Neural cell (in vitro differentiated cells): ENCODE measurements around the gene HTR3A.

Source experiments
- CTCF ChIP-seq: fragments of 450-650 bp; IDR thresholded peaks from 2 replicates; pipeline ENCODE4 v1.5.1; 2014; ENCODE audit warnings: antibody characterized with exemption, mild to moderate bottlenecking, moderate library complexity; ENCODE audit not compliant: poor library complexity, severe bottlenecking
- EZH2 ChIP-seq: fragments of 200-600, 300-800 bp; shearing (Covaris generic), sonication (generic); IDR thresholded peaks from 2 replicates; pipeline ENCODE4 v1.6.1; 2014; ENCODE audit warnings: antibody characterized with exemption, low read length, borderline replicate concordance, mild to moderate bottlenecking; ENCODE audit not compliant: insufficient read depth, poor library complexity, severe bottlenecking
- TF ChIP-seq, protein P1 (sequence below): IDR thresholded peaks from 2 replicates; pipeline ENCODE4 v1.6.1; 2012; ENCODE audit warnings: borderline replicate concordance

- TF ChIP-seq CTCF = no peak
- no peak for TF ChIP-seq EZH2
- TF ChIP-seq, protein P1, sequence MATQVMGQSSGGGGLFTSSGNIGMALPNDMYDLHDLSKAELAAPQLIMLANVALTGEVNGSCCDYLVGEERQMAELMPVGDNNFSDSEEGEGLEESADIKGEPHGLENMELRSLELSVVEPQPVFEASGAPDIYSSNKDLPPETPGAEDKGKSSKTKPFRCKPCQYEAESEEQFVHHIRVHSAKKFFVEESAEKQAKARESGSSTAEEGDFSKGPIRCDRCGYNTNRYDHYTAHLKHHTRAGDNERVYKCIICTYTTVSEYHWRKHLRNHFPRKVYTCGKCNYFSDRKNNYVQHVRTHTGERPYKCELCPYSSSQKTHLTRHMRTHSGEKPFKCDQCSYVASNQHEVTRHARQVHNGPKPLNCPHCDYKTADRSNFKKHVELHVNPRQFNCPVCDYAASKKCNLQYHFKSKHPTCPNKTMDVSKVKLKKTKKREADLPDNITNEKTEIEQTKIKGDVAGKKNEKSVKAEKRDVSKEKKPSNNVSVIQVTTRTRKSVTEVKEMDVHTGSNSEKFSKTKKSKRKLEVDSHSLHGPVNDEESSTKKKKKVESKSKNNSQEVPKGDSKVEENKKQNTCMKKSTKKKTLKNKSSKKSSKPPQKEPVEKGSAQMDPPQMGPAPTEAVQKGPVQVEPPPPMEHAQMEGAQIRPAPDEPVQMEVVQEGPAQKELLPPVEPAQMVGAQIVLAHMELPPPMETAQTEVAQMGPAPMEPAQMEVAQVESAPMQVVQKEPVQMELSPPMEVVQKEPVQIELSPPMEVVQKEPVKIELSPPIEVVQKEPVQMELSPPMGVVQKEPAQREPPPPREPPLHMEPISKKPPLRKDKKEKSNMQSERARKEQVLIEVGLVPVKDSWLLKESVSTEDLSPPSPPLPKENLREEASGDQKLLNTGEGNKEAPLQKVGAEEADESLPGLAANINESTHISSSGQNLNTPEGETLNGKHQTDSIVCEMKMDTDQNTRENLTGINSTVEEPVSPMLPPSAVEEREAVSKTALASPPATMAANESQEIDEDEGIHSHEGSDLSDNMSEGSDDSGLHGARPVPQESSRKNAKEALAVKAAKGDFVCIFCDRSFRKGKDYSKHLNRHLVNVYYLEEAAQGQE = no peak
Measured at GRCh38 chr11:114031246-114031966, 56.5 kb downstream of the HTR3A start.
